Activated CD4-positive, alpha-beta memory T cell treated with anti-CD3 and anti-CD28 coated beads, Interleukin-2, amount 10 ng/mL, durations not matched to agents 7 days and 5 days (primary cell): ENCODE results near the gene AP3B1. TPM values are rescaled to one million over a fixed set of nuclear protein-coding genes. Genes with fewer than 3 reads are reported as not detected.
A peak's percentile ranks its signal among the peaks of the same experiment; 100 is the strongest.

Experiments used
- CTCF ChIA-PET: fragments of 350-600 bp; sonication (Branson Sonifier 250); formaldehyde crosslinking; loops from one replicate; lab custom pipeline; 2021; ENCODE audit warnings: antibody characterized with exemption, inconsistent platforms; lab: Charles Lee
- POLR2A ChIA-PET: fragments of 350-600 bp; sonication (Branson Sonifier 250); formaldehyde crosslinking; loops from one replicate; lab custom pipeline; 2021; ENCODE audit warnings: antibody characterized with exemption; lab: Charles Lee
- DNase-seq: peaks from one replicate; pipeline ENCODE4 v3.0.0-alpha.2; 2020
- H3K27ac Mint-ChIP-seq: one replicate; pipeline ENCODE4 v1.8.0; 2021; ENCODE audit warnings: mild to moderate bottlenecking, mixed read lengths
- H3K27me3 Mint-ChIP-seq: one replicate; pipeline ENCODE4 v1.8.0; 2021; ENCODE audit warnings: mixed read lengths
- H3K36me3 Mint-ChIP-seq: one replicate; pipeline ENCODE4 v1.8.0; 2021; ENCODE audit warnings: low read depth, mixed read lengths
- H3K4me1 Mint-ChIP-seq: one replicate; pipeline ENCODE4 v1.8.0; 2021; ENCODE audit warnings: mixed read lengths
- H3K4me3 Mint-ChIP-seq: one replicate; pipeline ENCODE4 v1.8.0; 2021; ENCODE audit warnings: mild to moderate bottlenecking, mixed read lengths
- H3K9me3 Mint-ChIP-seq: one replicate; pipeline ENCODE4 v1.8.0; 2021; ENCODE audit warnings: mixed read lengths
- total RNA-seq, 2 experiments: library from RNA; stranded (reverse); gene quantifications; one replicate each; pipeline ENCODE4 v1.2.3, GENCODE V29; 2021

Gene AP3B1
- total RNA-seq, 2 experiments from 2014 or later = 40.3 to 42.7 TPM

DNA sequence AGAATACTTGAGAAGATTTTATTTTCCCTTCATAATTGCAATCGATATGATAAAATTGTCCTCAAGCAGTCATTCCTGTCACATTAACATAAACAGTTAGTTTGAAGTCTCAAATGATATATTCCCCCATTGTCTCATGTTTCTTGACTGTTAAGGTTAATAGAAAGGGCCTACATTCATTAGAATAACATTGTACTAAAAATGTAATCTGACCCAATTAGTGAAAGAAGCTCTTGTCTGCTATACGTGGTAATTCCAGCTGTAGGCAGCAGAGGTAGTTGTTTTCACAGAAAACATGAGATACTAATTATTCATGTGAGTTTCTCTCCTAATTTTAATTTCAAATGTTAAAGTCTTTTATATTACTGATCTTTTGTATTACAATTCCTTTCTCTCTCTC, 25.9 kb upstream of the AP3B1 start:
- DNase-seq = no peak
- Mint-ChIP-seq H3K9me3 (no peaks in the 10 kb centered on the region), H3K4me1 (no peaks in the 10 kb centered on the region), H3K36me3 (no peaks in the 10 kb centered on the region), H3K4me3 (no peak overlapping the region), H3K27me3 (peaks cover 10% of the 10 kb centered on the region), H3K27ac (no peak overlapping the region)
- ChIA-PET POLR2A (no interaction called here), CTCF (interaction anchor here (1.0 kb wide), 1 partner anchor 9 kb away, joined by 3 read pairs; no protein-coding TSS in a partner anchor)

GRCh38 chr5:78318337-78318736, 23.8 kb upstream of the AP3B1 start:
- Mint-ChIP-seq H3K36me3 (no peaks in the 10 kb centered on the region), H3K27me3 (peaks cover 9% of the 10 kb centered on the region), H3K9me3 (no peaks in the 10 kb centered on the region), H3K27ac (no peak overlapping the region), H3K4me3 (no peak overlapping the region), H3K4me1 (no peaks in the 10 kb centered on the region)
- ChIA-PET POLR2A (interaction anchor here (1.1 kb wide), 1 partner anchor 24 kb away, joined by 3 read pairs; the partner anchor contains the start of gene AP3B1), CTCF (no interaction called here)
- DNase-seq = no peak

GRCh38 chr5:78317515-78317914, 23.0 kb upstream of the AP3B1 start:
- Mint-ChIP-seq H3K27me3 (peaks cover 14% of the 10 kb centered on the region), H3K4me1 (no peaks in the 10 kb centered on the region), H3K27ac (no peak overlapping the region), H3K9me3 (no peaks in the 10 kb centered on the region), H3K4me3 (no peak overlapping the region), H3K36me3 (no peaks in the 10 kb centered on the region)
- CTCF ChIA-PET = no interaction called here
- no peak for DNase-seq
- POLR2A ChIA-PET = interaction anchor here (1.1 kb wide), 1 partner anchor 23 kb away, joined by 3 read pairs; the partner anchor contains the start of gene AP3B1

DNA sequence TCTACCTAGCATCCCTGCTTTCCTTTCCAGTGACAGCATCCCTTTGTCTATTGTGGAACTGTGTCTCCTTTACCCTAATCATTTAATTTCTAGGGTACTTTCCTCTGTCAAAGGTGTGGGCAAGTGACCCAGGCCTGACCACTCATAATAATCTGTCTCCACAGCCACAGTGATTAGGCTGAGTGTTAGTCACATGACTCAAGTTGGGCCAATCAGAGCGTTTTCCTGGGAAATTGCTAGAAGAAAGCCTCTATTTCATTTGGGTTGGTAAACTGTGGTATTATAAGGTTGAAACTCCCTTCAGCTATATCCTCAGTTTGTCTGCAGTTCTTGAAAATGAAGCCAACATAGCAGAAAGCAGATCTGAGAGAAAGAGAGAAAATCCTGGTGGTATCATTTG, 14.2 kb upstream of the AP3B1 start:
- POLR2A ChIA-PET = no interaction called here
- no peak overlapping the region for H3K27ac Mint-ChIP-seq
- H3K36me3 Mint-ChIP-seq = no peaks in the 10 kb centered on the region

DNA sequence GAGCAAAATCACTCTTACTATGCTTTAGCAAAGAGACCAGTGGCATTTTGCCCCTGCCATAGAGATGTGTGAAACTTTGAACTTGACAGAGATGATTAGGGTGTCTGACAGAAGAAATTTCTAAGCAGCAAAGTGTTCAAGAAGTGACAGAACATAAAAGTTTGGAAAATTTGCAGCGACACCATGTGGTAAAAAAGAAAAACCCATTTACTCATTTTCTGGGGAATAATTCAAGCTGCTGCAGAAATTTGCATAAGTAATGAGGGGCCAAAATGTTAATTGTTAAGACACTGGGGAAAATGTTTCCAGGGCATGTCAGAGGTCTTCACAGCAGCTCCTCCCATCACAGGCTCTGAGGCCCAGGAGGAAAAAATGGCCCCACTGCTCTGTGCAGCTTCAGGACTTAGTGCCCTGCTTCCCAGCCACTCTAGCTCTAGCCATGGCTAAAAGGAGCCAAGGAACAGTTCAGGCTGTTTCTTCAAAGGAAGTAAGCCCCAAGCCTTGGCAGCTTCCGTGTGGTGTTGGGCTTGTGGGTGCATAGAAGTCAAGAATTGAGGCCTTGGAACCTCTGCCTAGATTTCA, 6.1 kb upstream of the AP3B1 start:
- ChIA-PET CTCF (interaction anchor here (0.8 kb wide), 1 partner anchor 60 kb away, joined by 4 read pairs; the partner anchor contains the start of gene SCAMP1), POLR2A (no interaction called here)
- no peak overlapping the region for H3K4me3 Mint-ChIP-seq
- no peak for DNase-seq
- no peaks in the 10 kb centered on the region for H3K9me3 Mint-ChIP-seq
- peaks cover 4% of the 10 kb centered on the region for H3K4me1 Mint-ChIP-seq
- peaks cover 16% of the 10 kb centered on the region for H3K27me3 Mint-ChIP-seq
- no peak overlapping the region for H3K27ac Mint-ChIP-seq
- no peaks in the 10 kb centered on the region for H3K36me3 Mint-ChIP-seq

More for the DNA sequence above, 14.2 kb upstream of the AP3B1 start:
- Mint-ChIP-seq H3K27me3 (peaks cover 21% of the 10 kb centered on the region), H3K9me3 (no peaks in the 10 kb centered on the region), H3K4me3 (no peak overlapping the region), H3K4me1 (no peaks in the 10 kb centered on the region)
- no peak for DNase-seq
- CTCF ChIA-PET = no interaction called here

DNA sequence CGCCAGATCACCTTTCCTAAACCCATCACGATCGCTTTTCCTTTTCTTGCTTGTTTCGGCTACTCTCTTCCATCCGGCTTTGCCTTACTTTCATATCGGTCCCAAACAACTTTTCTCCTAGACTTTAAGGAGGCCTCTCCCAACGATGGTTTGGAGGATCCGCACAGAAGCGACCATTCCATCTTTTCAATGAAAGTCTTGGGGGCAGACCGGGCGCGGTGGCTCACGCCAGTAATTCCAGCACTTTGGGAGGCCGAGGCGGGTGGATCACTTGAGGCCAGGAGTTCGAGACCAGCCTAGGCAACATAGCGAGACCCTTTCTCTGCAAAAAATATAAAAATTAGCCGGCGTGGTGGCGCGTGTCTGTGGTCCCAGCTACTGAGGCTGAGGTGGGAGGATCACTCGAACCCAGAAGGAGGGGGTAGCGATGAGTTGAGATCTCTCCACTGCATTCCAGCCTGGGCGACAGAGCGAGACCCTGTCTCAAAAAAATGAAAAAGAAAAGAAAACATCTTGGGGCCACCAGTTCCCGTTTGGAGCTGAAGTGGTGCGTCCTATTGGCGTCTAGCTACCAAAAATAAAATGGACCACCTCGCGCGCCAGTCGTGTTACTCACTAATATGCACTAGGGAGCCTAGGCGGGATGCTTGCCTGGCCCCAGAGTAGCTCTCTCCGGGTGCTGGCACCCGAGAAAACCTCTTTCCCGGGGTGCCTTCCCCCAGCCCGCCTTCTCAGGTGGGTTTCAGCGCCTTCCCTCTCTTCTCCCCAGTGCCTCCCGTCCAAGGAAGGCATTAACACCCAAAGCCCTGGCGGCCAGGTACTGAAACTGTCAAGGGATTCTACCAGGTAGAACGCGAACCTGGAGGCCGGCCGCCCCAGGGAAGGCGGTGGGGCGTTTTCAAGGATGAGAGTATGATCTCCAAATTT, 800 bp upstream of the AP3B1 start:
- POLR2A ChIA-PET = interaction anchor here (0.6 to 7.6 kb wide), 18 partner anchors 11 to 1317 kb away, joined by 3 to 170 read pairs (median 3); partner anchors contain the start of genes AGGF1, SCAMP1, TENT2 and WDR41
- Mint-ChIP-seq H3K4me3 (peak overlapping the region; percentile 94), H3K27ac (peak overlapping the region; percentile 96), H3K9me3 (no peaks in the 10 kb centered on the region), H3K27me3 (peaks cover 3% of the 10 kb centered on the region), H3K36me3 (peaks cover 24% of the 10 kb centered on the region), H3K4me1 (peaks cover 30% of the 10 kb centered on the region)
- DNase-seq = peak; percentile 54
- CTCF ChIA-PET = interaction anchor here (0.6 to 6.0 kb wide), 11 partner anchors 9 to 156 kb away, joined by 3 to 68 read pairs (median 4); partner anchors contain the start of gene SCAMP1

- H3K36me3 Mint-ChIP-seq = peaks cover 33% of the 10 kb centered on the region
- peak overlapping the region; percentile 96 for H3K27ac Mint-ChIP-seq
- peaks cover 3% of the 10 kb centered on the region for H3K27me3 Mint-ChIP-seq
- DNase-seq = no peak
- CTCF ChIA-PET = interaction anchor here (1.1 to 6.0 kb wide), 2 partner anchors 20 to 66 kb away, joined by 3 to 68 read pairs; partner anchors contain the start of gene SCAMP1
- peaks cover 38% of the 10 kb centered on the region for H3K4me1 Mint-ChIP-seq
- H3K4me3 Mint-ChIP-seq = peak overlapping the region; percentile 94
- H3K9me3 Mint-ChIP-seq = no peaks in the 10 kb centered on the region
- POLR2A ChIA-PET = interaction anchor here (0.7 to 7.6 kb wide), 12 partner anchors 9 to 802 kb away, joined by 3 to 170 read pairs (median 4); partner anchors contain the start of genes SCAMP1 and WDR41
These were observed 649 bp downstream of the AP3B1 start for GRCh38 chr5:78293851-78294247.

DNA sequence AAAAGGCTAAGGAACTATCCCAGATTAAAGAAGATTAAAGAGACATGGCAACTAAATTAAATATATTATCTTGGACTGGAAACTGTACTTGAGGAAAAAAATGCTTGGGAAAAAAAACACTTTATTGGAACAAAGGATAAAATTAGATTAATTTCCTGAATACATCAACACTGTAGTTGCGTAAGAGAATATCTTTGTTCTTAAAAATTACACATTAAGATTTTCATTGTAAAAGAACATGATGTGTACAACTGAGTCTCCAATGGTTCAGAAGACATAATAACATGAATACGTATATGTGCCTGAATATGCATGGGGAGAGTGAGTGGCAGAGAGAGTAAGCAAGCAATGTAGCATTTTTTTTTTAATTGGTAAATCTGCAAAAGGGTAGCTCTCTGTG, 2.8 kb downstream of the AP3B1 start:
- no peaks in the 10 kb centered on the region for H3K9me3 Mint-ChIP-seq
- peaks cover 3% of the 10 kb centered on the region for H3K27me3 Mint-ChIP-seq
- H3K27ac Mint-ChIP-seq = no peak overlapping the region
- H3K36me3 Mint-ChIP-seq = peaks cover 37% of the 10 kb centered on the region
- POLR2A ChIA-PET = interaction anchor here (7.6 kb wide), 1 partner anchor 67 kb away, joined by 170 read pairs; the partner anchor contains the start of gene SCAMP1
- H3K4me3 Mint-ChIP-seq = no peak overlapping the region
- CTCF ChIA-PET = interaction anchor here (6.0 kb wide), 1 partner anchor 68 kb away, joined by 68 read pairs; the partner anchor contains the start of gene SCAMP1
- H3K4me1 Mint-ChIP-seq = peaks cover 43% of the 10 kb centered on the region
- DNase-seq = no peak

DNA sequence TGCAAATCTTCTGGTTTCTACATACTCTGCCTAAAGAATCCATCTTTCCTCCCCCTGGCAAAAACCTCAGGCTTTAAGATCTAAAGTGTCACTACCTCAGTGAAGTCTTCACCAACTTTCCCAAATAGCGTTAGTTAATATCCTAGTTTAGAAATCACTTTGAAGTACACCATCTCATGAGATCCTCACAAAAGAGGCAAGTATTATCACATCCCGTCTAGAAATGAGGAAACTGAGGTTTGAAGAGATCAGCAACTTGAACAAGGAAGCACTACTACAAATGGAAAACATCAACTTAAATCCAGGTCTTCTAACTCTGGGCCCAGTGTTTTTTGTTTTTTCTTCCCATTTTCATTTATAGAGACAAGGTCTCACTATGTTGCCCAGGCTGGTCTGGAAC, 4.6 kb downstream of the AP3B1 start:
- Mint-ChIP-seq H3K4me1 (peaks cover 56% of the 10 kb centered on the region), H3K27me3 (no peaks in the 10 kb centered on the region), H3K4me3 (no peak overlapping the region), H3K36me3 (peaks cover 49% of the 10 kb centered on the region), H3K9me3 (no peaks in the 10 kb centered on the region), H3K27ac (no peak overlapping the region)
- ChIA-PET CTCF (interaction anchor here (0.5 kb wide), 1 partner anchor 36 kb away, joined by 3 read pairs; no protein-coding TSS in a partner anchor), POLR2A (no interaction called here)
- DNase-seq = no peak

- Mint-ChIP-seq H3K9me3 (no peaks in the 10 kb centered on the region), H3K27ac (no peak overlapping the region), H3K27me3 (no peaks in the 10 kb centered on the region), H3K36me3 (peaks cover 47% of the 10 kb centered on the region), H3K4me1 (peaks cover 57% of the 10 kb centered on the region), H3K4me3 (no peak overlapping the region)
- POLR2A ChIA-PET = no interaction called here
- CTCF ChIA-PET = no interaction called here
- no peak for DNase-seq
These were observed 6.3 kb downstream of the AP3B1 start for GRCh38 chr5:78288246-78288645.

- POLR2A ChIA-PET = no interaction called here
- DNase-seq = no peak
- H3K4me3 Mint-ChIP-seq = no peak overlapping the region
- peaks cover 56% of the 10 kb centered on the region for H3K4me1 Mint-ChIP-seq
- no peaks in the 10 kb centered on the region for H3K27me3 Mint-ChIP-seq
- CTCF ChIA-PET = no interaction called here
- H3K9me3 Mint-ChIP-seq = no peaks in the 10 kb centered on the region
- H3K36me3 Mint-ChIP-seq = peaks cover 48% of the 10 kb centered on the region
- no peak overlapping the region for H3K27ac Mint-ChIP-seq
These were observed 6.7 kb downstream of the AP3B1 start for GRCh38 chr5:78287833-78288232.

GRCh38 chr5:78287169-78287568, 7.3 kb downstream of the AP3B1 start:
- DNase-seq = no peak
- ChIA-PET CTCF (interaction anchor here (1.0 kb wide), 1 partner anchor 8 kb away, joined by 4 read pairs; the partner anchor contains the start of gene AP3B1), POLR2A (interaction anchor here (1.0 kb wide), 1 partner anchor 73 kb away, joined by 4 read pairs; the partner anchor contains the start of gene SCAMP1)
- Mint-ChIP-seq H3K4me3 (no peak overlapping the region), H3K27me3 (no peaks in the 10 kb centered on the region), H3K27ac (no peak overlapping the region), H3K9me3 (no peaks in the 10 kb centered on the region), H3K36me3 (peaks cover 44% of the 10 kb centered on the region), H3K4me1 (peaks cover 52% of the 10 kb centered on the region)
